K562 (cell line): ENCODE results near the gene ZNF408.

Source experiments
- POLR2AphosphoS5 ChIP-seq: IDR thresholded peaks from 2 replicates; pipeline ENCODE4 v1.6.1; 2011; ENCODE audit warnings: mild to moderate bottlenecking, low read depth, low read length, moderate library complexity; ENCODE audit not compliant: control insufficient read depth, insufficient read depth
- SMARCA4 ChIP-seq: fragments of 450-650 bp; IDR thresholded peaks from 2 replicates; pipeline ENCODE4 v1.6.1; 2016
- ZNF12 ChIP-seq: sonication (generic); formaldehyde crosslinking; IDR thresholded peaks from 2 replicates; pipeline ENCODE4 v1.4.0; 2020; ENCODE audit warnings: mild to moderate bottlenecking, missing genetic modification reagents
- ZNF311 ChIP-seq: fragments of 250-450 bp; sonication (Bioruptor Pico); IDR thresholded peaks from 2 replicates; pipeline ENCODE4 v1.4.0; 2020; ENCODE audit warnings: mild to moderate bottlenecking, moderate library complexity
- TF ChIP-seq, protein P1 (sequence below): sonication (generic); formaldehyde crosslinking; IDR thresholded peaks from 2 replicates; pipeline ENCODE4 v1.5.0; 2020; ENCODE audit warnings: missing genetic modification reagents

DNA sequence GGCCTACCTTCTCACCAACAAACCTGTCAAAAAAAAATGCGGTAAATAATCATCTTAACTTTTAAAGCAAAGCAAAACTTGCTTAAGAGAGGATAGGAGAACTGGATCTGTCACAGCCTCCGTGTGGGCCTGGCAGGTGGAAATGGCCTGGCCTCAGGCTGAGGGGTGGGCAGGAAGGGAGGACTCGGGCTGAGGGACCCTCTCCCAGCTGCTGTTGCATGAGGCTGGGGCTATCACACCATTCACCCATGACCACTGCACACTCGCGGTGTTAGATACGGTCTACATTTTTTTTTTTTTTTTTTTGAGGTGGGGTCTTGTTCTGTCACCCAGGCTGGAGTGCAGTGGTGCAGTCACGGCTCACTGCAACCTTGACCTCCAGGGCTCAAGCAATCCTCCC, 24.9 kb upstream of the ZNF408 start:
- TF ChIP-seq ZNF311 (CRISPR knock-in tag) (no peak), POLR2AphosphoS5 (no peak), SMARCA4 (no peak), ZNF12 (CRISPR knock-in tag) (no peak)
- TF ChIP-seq, protein P1, sequence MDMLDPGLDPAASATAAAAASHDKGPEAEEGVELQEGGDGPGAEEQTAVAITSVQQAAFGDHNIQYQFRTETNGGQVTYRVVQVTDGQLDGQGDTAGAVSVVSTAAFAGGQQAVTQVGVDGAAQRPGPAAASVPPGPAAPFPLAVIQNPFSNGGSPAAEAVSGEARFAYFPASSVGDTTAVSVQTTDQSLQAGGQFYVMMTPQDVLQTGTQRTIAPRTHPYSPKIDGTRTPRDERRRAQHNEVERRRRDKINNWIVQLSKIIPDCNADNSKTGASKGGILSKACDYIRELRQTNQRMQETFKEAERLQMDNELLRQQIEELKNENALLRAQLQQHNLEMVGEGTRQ (CRISPR knock-in tag): no peak
